ENCODE results near the gene RBBP8NL.

Gene RBBP8NL

GRCh38 chr20:62455929-62456328 lies 28.6 kb upstream of the RBBP8NL start:
- Histone ChIP-seq H2AFZ (ENCODE audit: low read depth, low read length) (no peak overlapping the region), H3K79me2 (ENCODE audit: insufficient read depth, low read length) (no peaks in the 10 kb centered on the region), H3K27me3 (ENCODE audit: insufficient read depth, low read length, poor library complexity) (peaks cover 6% of the 10 kb centered on the region), H3K9ac (ENCODE audit: low read depth, low read length) (no peak overlapping the region), H4K20me1 (ENCODE audit: insufficient read depth, low read length) (peaks cover 15% of the 10 kb centered on the region; the same call in 1 of the 2 replicates), H3K4me3 (ENCODE audit: low read depth in 1 of 2, low read length in 2 of 2) (no peak overlapping the region), H3K36me3 (ENCODE audit: insufficient read depth, low read length) (no peaks in the 10 kb centered on the region), H3K4me1 (ENCODE audit: insufficient read depth, low read length) (no peaks in the 10 kb centered on the region), H3K27ac (ENCODE audit: low read length) (no peak overlapping the region), H3K4me2 (ENCODE audit: insufficient read depth, low read length) (no peak overlapping the region), H3K9me3 (ENCODE audit: insufficient read depth, low read length, severe bottlenecking) (no peaks in the 10 kb centered on the region)
- no peak for DNase-seq
- no peak for ATAC-seq (ENCODE audit: insufficient read depth, low read depth)
- TF ChIP-seq EZH2 (IDR thresholded peaks at IDR 0.05; ENCODE audit: borderline replicate concordance, low read depth, low read length, severe bottlenecking) (no peak), CTCF (IDR thresholded peaks at IDR 0.05; ENCODE audit: borderline replicate concordance, extremely low read depth, low read length, poor library complexity, severe bottlenecking) (no peak)

GRCh38 chr20:62454904-62455636 lies 27.7 kb upstream of the RBBP8NL start:
- ATAC-seq (ENCODE audit: insufficient read depth, low read depth) (no peak), DNase-seq (no peak)
- no peak for TF ChIP-seq EZH2 (IDR thresholded peaks at IDR 0.05; ENCODE audit: borderline replicate concordance, low read depth, low read length, severe bottlenecking)
- TF ChIP-seq CTCF (IDR thresholded peaks at IDR 0.05; ENCODE audit: borderline replicate concordance, extremely low read depth, low read length, poor library complexity, severe bottlenecking), result no peak
- H3K4me1 ChIP-seq (ENCODE audit: insufficient read depth, low read length), result no peaks in the 10 kb centered on the region
- H3K36me3 ChIP-seq (ENCODE audit: insufficient read depth, low read length), result no peaks in the 10 kb centered on the region
- H3K27ac ChIP-seq (ENCODE audit: low read length), result no peak overlapping the region
- H3K4me3 ChIP-seq (ENCODE audit: low read depth in 1 of 2, low read length in 2 of 2), result no peak overlapping the region
- no peaks in the 10 kb centered on the region for H3K79me2 ChIP-seq (ENCODE audit: insufficient read depth, low read length)
- no peak overlapping the region for H3K4me2 ChIP-seq (ENCODE audit: insufficient read depth, low read length)
- H3K9ac ChIP-seq (ENCODE audit: low read depth, low read length), result no peak overlapping the region
- H3K9me3 ChIP-seq (ENCODE audit: insufficient read depth, low read length, severe bottlenecking), result no peaks in the 10 kb centered on the region
- no peak overlapping the region for H2AFZ ChIP-seq (ENCODE audit: low read depth, low read length)
- H4K20me1 ChIP-seq (ENCODE audit: insufficient read depth, low read length), result peaks cover 12% of the 10 kb centered on the region; the same call in 1 of the 2 replicates
- H3K27me3 ChIP-seq (ENCODE audit: insufficient read depth, low read length, poor library complexity), result peaks cover 6% of the 10 kb centered on the region

GRCh38 chr20:62453186-62453808 lies 26.0 kb upstream of the RBBP8NL start:
- Histone ChIP-seq H3K4me3 (ENCODE audit: low read depth in 1 of 2, low read length in 2 of 2) (no peak overlapping the region), H3K36me3 (ENCODE audit: insufficient read depth, low read length) (no peaks in the 10 kb centered on the region), H3K9me3 (ENCODE audit: insufficient read depth, low read length, severe bottlenecking) (no peaks in the 10 kb centered on the region), H3K79me2 (ENCODE audit: insufficient read depth, low read length) (no peaks in the 10 kb centered on the region), H3K9ac (ENCODE audit: low read depth, low read length) (no peak overlapping the region), H3K27me3 (ENCODE audit: insufficient read depth, low read length, poor library complexity) (peaks cover 6% of the 10 kb centered on the region), H4K20me1 (ENCODE audit: insufficient read depth, low read length) (peaks cover 11% of the 10 kb centered on the region; the same call in 1 of the 2 replicates), H3K4me1 (ENCODE audit: insufficient read depth, low read length) (no peaks in the 10 kb centered on the region), H3K27ac (ENCODE audit: low read length) (no peak overlapping the region), H2AFZ (ENCODE audit: low read depth, low read length) (no peak overlapping the region), H3K4me2 (ENCODE audit: insufficient read depth, low read length) (no peak overlapping the region)
- TF ChIP-seq EZH2 (IDR thresholded peaks at IDR 0.05; ENCODE audit: borderline replicate concordance, low read depth, low read length, severe bottlenecking) (no peak), CTCF (IDR thresholded peaks at IDR 0.05; ENCODE audit: borderline replicate concordance, extremely low read depth, low read length, poor library complexity, severe bottlenecking) (no peak)
- ATAC-seq (ENCODE audit: insufficient read depth, low read depth) (no peak), DNase-seq (no peak)

Measured in DND-41 (cell line).